ENCODE measurements around the gene MYL9. TPM values are rescaled to one million over a fixed set of nuclear protein-coding genes. Genes with fewer than 3 reads are reported as not detected.
A peak's percentile ranks its signal among the peaks of the same experiment; 100 is the strongest.

Gene MYL9
- 100 to 1,000 TPM; 558 to 602 TPM for total RNA-seq

GRCh38 chr20:36541227-36541767, at the start of gene MYL9:
Gene MYL9, plus strand, starts transcription at chr20:36541519. Its CDS starts 3,366 bp downstream, at chr20:36544885.
- no peaks in the 10 kb centered on the region for H3K27me3 ChIP-seq
- peak; percentile 93 for DNase-seq (ENCODE audit: low spot score)
- TF ChIP-seq, protein P1, sequence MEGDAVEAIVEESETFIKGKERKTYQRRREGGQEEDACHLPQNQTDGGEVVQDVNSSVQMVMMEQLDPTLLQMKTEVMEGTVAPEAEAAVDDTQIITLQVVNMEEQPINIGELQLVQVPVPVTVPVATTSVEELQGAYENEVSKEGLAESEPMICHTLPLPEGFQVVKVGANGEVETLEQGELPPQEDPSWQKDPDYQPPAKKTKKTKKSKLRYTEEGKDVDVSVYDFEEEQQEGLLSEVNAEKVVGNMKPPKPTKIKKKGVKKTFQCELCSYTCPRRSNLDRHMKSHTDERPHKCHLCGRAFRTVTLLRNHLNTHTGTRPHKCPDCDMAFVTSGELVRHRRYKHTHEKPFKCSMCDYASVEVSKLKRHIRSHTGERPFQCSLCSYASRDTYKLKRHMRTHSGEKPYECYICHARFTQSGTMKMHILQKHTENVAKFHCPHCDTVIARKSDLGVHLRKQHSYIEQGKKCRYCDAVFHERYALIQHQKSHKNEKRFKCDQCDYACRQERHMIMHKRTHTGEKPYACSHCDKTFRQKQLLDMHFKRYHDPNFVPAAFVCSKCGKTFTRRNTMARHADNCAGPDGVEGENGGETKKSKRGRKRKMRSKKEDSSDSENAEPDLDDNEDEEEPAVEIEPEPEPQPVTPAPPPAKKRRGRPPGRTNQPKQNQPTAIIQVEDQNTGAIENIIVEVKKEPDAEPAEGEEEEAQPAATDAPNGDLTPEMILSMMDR (IDR thresholded peaks at IDR 0.05), result no peak
- H3K27ac ChIP-seq, result peak within 1 kb of the TSS; percentile 97 to 98
- H3K4me1 ChIP-seq, result peaks cover 0 to 61% of the 10 kb centered on the region in 2 donors
- H3K9me3 ChIP-seq, result no peaks in the 10 kb centered on the region
- H3K4me3 ChIP-seq, result peak within 1 kb of the TSS; percentile 86 to 93
- peaks cover 27% of the 10 kb centered on the region for H3K36me3 ChIP-seq

GRCh38 chr20:36491901-36492617, 49.3 kb upstream of the MYL9 start:
- no peak overlapping the region for H3K4me3 ChIP-seq
- TF ChIP-seq, protein P1 (IDR thresholded peaks at IDR 0.05), result no peak
- DNase-seq (ENCODE audit: low spot score), result no peak
- no peaks in the 10 kb centered on the region for H3K9me3 ChIP-seq
- H3K27ac ChIP-seq, result peak overlapping the region; percentile 32 to 77
- peaks cover 0 to 87% of the 10 kb centered on the region in 2 donors for H3K4me1 ChIP-seq
- H3K27me3 ChIP-seq, result no peaks in the 10 kb centered on the region
- peaks cover 11% of the 10 kb centered on the region for H3K36me3 ChIP-seq

DNA sequence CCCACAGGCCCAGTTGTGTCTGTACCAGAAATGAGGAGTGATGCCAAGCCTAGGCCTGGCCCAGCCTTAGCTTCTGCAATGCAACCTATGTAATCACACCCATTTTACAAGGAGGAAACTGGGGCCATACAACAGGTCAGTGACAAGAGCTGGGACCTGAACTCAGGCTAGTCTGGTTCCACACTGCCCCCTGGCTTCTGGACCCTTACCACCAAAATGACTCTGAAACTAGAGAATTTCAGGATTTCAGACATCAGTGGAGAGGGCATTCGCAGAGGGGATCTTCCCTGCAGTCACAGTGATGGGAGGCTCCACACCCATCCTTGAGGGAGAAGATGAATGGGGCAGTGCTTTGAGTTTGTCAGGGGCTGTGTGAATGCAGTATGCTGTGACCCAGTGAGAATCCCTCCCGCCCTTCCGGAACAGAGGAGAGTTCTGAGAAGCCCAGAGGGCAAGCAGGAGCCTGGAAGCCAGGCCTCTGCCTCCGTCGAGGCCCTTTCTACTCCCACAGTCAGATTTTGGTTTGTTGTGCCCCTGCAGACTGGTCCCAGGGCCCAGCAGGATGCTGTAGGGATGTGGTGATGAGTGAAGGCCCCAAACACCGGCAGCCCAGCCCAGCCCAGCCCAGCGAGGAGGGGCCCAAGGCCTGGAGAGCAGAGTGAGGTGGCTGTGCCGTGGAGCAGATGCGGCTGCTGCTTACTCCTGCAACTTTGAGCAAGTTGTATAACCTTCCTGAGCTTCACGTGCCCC, 48.1 kb upstream of the MYL9 start:
- Histone ChIP-seq H3K4me3 (no peak overlapping the region), H3K36me3 (peaks cover 23% of the 10 kb centered on the region)
- no peak for DNase-seq (ENCODE audit: low spot score)

GRCh38 chr20:36493801-36494114, 47.6 kb upstream of the MYL9 start:
- Histone ChIP-seq H3K27ac (peak overlapping the region; percentile 56 to 77), H3K36me3 (peaks cover 28% of the 10 kb centered on the region), H3K4me1 (peaks cover 0 to 94% of the 10 kb centered on the region in 2 donors), H3K9me3 (no peaks in the 10 kb centered on the region), H3K27me3 (no peaks in the 10 kb centered on the region), H3K4me3 (no peak overlapping the region)
- TF ChIP-seq, protein P1 (IDR thresholded peaks at IDR 0.05), result no peak
- peak; percentile 79 for DNase-seq (ENCODE audit: low spot score)

More for the DNA sequence above, 48.1 kb upstream of the MYL9 start:
- Histone ChIP-seq H3K27me3 (no peaks in the 10 kb centered on the region), H3K4me1 (peaks cover 0 to 90% of the 10 kb centered on the region in 2 donors), H3K27ac (peak overlapping the region; percentile 45 to 77), H3K9me3 (no peaks in the 10 kb centered on the region)
- TF ChIP-seq, protein P1 (IDR thresholded peaks at IDR 0.05), result peak; percentile 30 to 52

DNA sequence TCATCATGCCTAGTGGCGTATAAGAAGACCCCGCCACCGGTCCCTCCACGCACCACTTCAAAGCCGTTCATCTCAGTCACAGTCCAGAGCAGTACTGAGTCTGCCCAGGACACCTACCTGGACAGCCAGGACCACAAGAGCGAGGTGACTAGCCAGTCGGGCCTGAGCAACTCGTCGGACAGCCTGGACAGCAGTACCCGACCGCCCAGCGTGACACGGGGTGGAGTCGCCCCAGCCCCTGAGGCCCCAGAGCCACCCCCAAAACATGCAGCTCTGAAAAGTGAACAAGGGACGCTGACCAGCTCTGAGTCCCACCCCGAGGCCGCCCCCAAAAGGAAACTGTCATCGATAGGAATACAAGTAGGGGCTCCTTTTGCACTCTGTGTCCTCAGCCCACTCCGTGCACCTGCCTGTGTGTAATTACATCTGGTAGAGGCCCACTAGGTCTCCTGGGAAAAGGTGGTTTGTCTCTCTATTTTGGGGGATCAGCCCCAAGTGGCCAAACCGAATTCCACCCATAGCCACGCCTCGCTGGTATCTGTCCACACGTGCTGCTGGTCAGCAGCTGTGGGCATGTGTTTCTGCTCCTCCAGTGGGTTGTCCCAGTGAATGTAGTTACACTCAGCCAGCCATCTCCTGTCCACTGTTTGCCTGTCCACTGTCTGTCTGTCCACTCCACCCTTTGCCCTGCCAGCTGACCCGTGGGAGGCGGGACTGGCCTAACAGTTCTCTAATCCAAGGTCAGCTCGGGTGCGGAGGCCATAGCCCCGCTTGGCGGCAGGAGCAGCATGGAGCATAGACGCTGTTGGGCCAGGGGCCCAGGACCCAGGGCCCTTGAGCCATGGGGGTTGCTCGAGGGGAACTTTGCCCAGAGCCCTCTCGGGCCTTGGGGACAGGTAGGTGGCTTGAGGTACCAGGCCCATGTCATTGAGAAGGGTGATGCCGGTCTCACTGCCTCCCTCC, 44.3 kb upstream of the MYL9 start:
- H3K4me3 ChIP-seq, result no peak overlapping the region
- peaks cover 60% of the 10 kb centered on the region for H3K36me3 ChIP-seq
- peaks cover 0 to 75% of the 10 kb centered on the region in 2 donors for H3K4me1 ChIP-seq
- DNase-seq (ENCODE audit: low spot score), result no peak
- TF ChIP-seq, protein P1 (IDR thresholded peaks at IDR 0.05), result no peak
- no peaks in the 10 kb centered on the region for H3K9me3 ChIP-seq
- no peaks in the 10 kb centered on the region for H3K27me3 ChIP-seq
- H3K27ac ChIP-seq, result no peak overlapping the region
